Measurements from ENCODE around the gene SEC61A2.

SEC61A2 gene

GRCh38 chr10:12164085-12164484, 34.6 kb downstream of the SEC61A2 start:
- TF ChIP-seq TAF1 (IDR thresholded peaks at IDR 0.05; ENCODE audit: borderline replicate concordance, insufficient read depth, low read length) (no peak), POLR2AphosphoS5 (IDR thresholded peaks at IDR 0.05; ENCODE audit: low read depth, low read length) (no peak), SIN3A (IDR thresholded peaks at IDR 0.05; ENCODE audit: borderline replicate concordance, insufficient read depth, low read length) (no peak), FOXP2 (optimal IDR thresholded peaks at IDR 0.05; ENCODE audit: borderline replicate concordance, extremely low read depth, extremely low read length, insufficient read depth) (no peak), REST (IDR thresholded peaks at IDR 0.05; ENCODE audit: insufficient read depth in 1 of 2, low read depth in 2 of 2, low read length in 2 of 2) (no peak)

- no peak for TF ChIP-seq SIN3A (IDR thresholded peaks at IDR 0.05; ENCODE audit: borderline replicate concordance, insufficient read depth, low read length)
- TF ChIP-seq TAF1 (IDR thresholded peaks at IDR 0.05; ENCODE audit: borderline replicate concordance, insufficient read depth, low read length), result no peak
- TF ChIP-seq POLR2AphosphoS5 (IDR thresholded peaks at IDR 0.05; ENCODE audit: low read depth, low read length), result no peak
- no peak for TF ChIP-seq REST (IDR thresholded peaks at IDR 0.05; ENCODE audit: insufficient read depth in 1 of 2, low read depth in 2 of 2, low read length in 2 of 2)
- no peak for TF ChIP-seq FOXP2 (optimal IDR thresholded peaks at IDR 0.05; ENCODE audit: borderline replicate concordance, extremely low read depth, extremely low read length, insufficient read depth)
Observed at GRCh38 chr10:12165036-12165435, 35.6 kb downstream of the SEC61A2 start.

GRCh38 chr10:12165999-12166775, 36.7 kb downstream of the SEC61A2 start:
- no peak for TF ChIP-seq TAF1 (IDR thresholded peaks at IDR 0.05; ENCODE audit: borderline replicate concordance, insufficient read depth, low read length)
- TF ChIP-seq FOXP2 (optimal IDR thresholded peaks at IDR 0.05; ENCODE audit: borderline replicate concordance, extremely low read depth, extremely low read length, insufficient read depth), result no peak
- no peak for TF ChIP-seq POLR2AphosphoS5 (IDR thresholded peaks at IDR 0.05; ENCODE audit: low read depth, low read length)

- TF ChIP-seq SIN3A (IDR thresholded peaks at IDR 0.05; ENCODE audit: borderline replicate concordance, insufficient read depth, low read length) (no peak), FOXP2 (optimal IDR thresholded peaks at IDR 0.05; ENCODE audit: borderline replicate concordance, extremely low read depth, extremely low read length, insufficient read depth) (no peak), POLR2AphosphoS5 (IDR thresholded peaks at IDR 0.05; ENCODE audit: low read depth, low read length) (no peak), REST (IDR thresholded peaks at IDR 0.05; ENCODE audit: insufficient read depth in 1 of 2, low read depth in 2 of 2, low read length in 2 of 2) (no peak), TAF1 (IDR thresholded peaks at IDR 0.05; ENCODE audit: borderline replicate concordance, insufficient read depth, low read length) (no peak)
Observed at GRCh38 chr10:12177642-12178041, 48.2 kb downstream of the SEC61A2 start.

GRCh38 chr10:12179606-12180170, 50.2 kb downstream of the SEC61A2 start:
- TF ChIP-seq SIN3A (IDR thresholded peaks at IDR 0.05; ENCODE audit: borderline replicate concordance, insufficient read depth, low read length) (no peak), REST (IDR thresholded peaks at IDR 0.05; ENCODE audit: insufficient read depth in 1 of 2, low read depth in 2 of 2, low read length in 2 of 2) (no peak), TAF1 (IDR thresholded peaks at IDR 0.05; ENCODE audit: borderline replicate concordance, insufficient read depth, low read length) (no peak), FOXP2 (optimal IDR thresholded peaks at IDR 0.05; ENCODE audit: borderline replicate concordance, extremely low read depth, extremely low read length, insufficient read depth) (no peak), POLR2AphosphoS5 (IDR thresholded peaks at IDR 0.05; ENCODE audit: low read depth, low read length) (no peak)
